Activated B cell treated with CpG ODN at 0.5 μM for 24 hours (primary cell): ENCODE measurements around the gene TEX52. TPM values are rescaled to one million over a fixed set of nuclear protein-coding genes. Genes with fewer than 3 reads are reported as not detected.

Experiments
- ATAC-seq: fragments of 200-7000 bp; cut with Tn5 transposase; one replicate; pipeline ENCODE4 v1.10.0; 2021; ENCODE audit warnings: low read depth, mild to moderate bottlenecking, moderate library complexity
- CTCF ChIA-PET: fragments of 350-600 bp; sonication (Branson Sonifier 250); formaldehyde crosslinking; loops from one replicate; lab custom pipeline; 2021; ENCODE audit warnings: antibody characterized with exemption; lab: Charles Lee
- POLR2A ChIA-PET: fragments of 350-600 bp; sonication (Branson Sonifier 250); formaldehyde crosslinking; loops from one replicate; lab custom pipeline; 2021; ENCODE audit warnings: antibody characterized with exemption; lab: Charles Lee
- DNase-seq: peaks from one replicate; pipeline ENCODE4 v3.0.0; 2022
- H3K27ac Mint-ChIP-seq: one replicate; pipeline ENCODE4 v1.8.0; 2020; ENCODE audit warnings: mixed read lengths
- H3K27me3 Mint-ChIP-seq: one replicate; pipeline ENCODE4 v1.8.0; 2021; ENCODE audit warnings: mixed read lengths
- H3K36me3 Mint-ChIP-seq: one replicate; pipeline ENCODE4 v1.8.0; 2021; ENCODE audit warnings: low read depth, mixed read lengths
- H3K4me1 Mint-ChIP-seq: one replicate; pipeline ENCODE4 v1.8.0; 2021; ENCODE audit warnings: mixed read lengths
- H3K4me3 Mint-ChIP-seq: one replicate; pipeline ENCODE4 v1.8.0; 2020; ENCODE audit warnings: mild to moderate bottlenecking, mixed read lengths
- H3K9me3 Mint-ChIP-seq: one replicate; pipeline ENCODE4 v1.8.0; 2020; ENCODE audit warnings: mixed read lengths
- CTCF ChIP-seq: fragments of 200-600 bp; IDR thresholded peaks from one replicate; pipeline ENCODE4 v1.8.0; 2022; ENCODE audit warnings: antibody characterized with exemption, mild to moderate bottlenecking
- intact Hi-C: fragments of 100-400 bp; cut with micrococcal nuclease; formaldehyde crosslinking; loops from one replicate; pipeline ENCODE4 v1.15.1; 2024
- total RNA-seq: library from RNA; stranded (reverse); gene quantifications from 2 replicates; pipeline ENCODE4 v1.2.3, GENCODE V29; 2022

The TEX52 gene
- total RNA-seq, 1 donor from 2014 or later = not detected

DNA sequence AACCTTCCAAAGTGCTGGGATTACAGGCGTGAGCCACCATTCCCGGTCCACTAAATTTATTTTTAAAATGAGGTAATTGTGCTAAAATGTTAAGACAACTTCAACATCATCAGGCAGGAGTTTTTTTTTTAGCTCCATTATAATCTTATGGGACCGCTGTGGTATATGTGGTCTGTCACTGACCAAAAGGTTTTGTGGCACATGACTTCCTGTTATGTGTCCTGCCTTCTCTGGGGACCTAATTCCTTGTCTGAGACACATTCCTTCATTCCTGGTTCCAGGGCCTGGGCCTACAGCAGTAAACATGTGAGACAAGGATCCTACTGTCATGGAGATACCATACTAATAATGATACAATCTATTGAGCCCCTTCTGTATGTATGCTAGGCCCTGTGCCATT, 4.9 kb downstream of the TEX52 start:
- H3K9me3 Mint-ChIP-seq = no peaks in the 10 kb centered on the region
- no peaks in the 10 kb centered on the region for H3K27me3 Mint-ChIP-seq
- intact Hi-C loops = loop anchor here (2.0 kb wide), 1 partner anchor 189 kb away; no protein-coding TSS in a partner anchor
- no peak overlapping the region for H3K27ac Mint-ChIP-seq
- H3K4me3 Mint-ChIP-seq = no peak overlapping the region
- CTCF ChIA-PET = interaction anchor here (1.2 kb wide), 1 partner anchor 92 kb away, joined by 5 read pairs; no protein-coding TSS in a partner anchor
- ATAC-seq (no peak), DNase-seq (no peak)
- H3K36me3 Mint-ChIP-seq = peaks cover 31% of the 10 kb centered on the region
- POLR2A ChIA-PET = interaction anchor here (0.6 kb wide), 1 partner anchor 17 kb away, joined by 4 read pairs; the partner anchor contains the start of gene NRIP2
- H3K4me1 Mint-ChIP-seq = peaks cover 2% of the 10 kb centered on the region
- no peak for TF ChIP-seq CTCF

- no peak overlapping the region for H3K4me3 Mint-ChIP-seq
- intact Hi-C loops = no loop called here
- TF ChIP-seq CTCF = no peak
- no peaks in the 10 kb centered on the region for H3K27me3 Mint-ChIP-seq
- ATAC-seq (no peak), DNase-seq (no peak)
- CTCF ChIA-PET = interaction anchor here (0.8 to 1.9 kb wide), 4 partner anchors 99 to 197 kb away, joined by 3 to 10 read pairs (median 6); no protein-coding TSS in a partner anchor
- POLR2A ChIA-PET = no interaction called here
- no peaks in the 10 kb centered on the region for H3K4me1 Mint-ChIP-seq
- peaks cover 58% of the 10 kb centered on the region for H3K36me3 Mint-ChIP-seq
- no peaks in the 10 kb centered on the region for H3K9me3 Mint-ChIP-seq
- H3K27ac Mint-ChIP-seq = no peak overlapping the region
Measured at GRCh38 chr12:2845280-2845679, 11.6 kb downstream of the TEX52 start.

- no peak for DNase-seq
- ChIA-PET POLR2A (no interaction called here), CTCF (interaction anchor here (1.8 to 1.9 kb wide), 3 partner anchors 100 to 197 kb away, joined by 5 to 10 read pairs (median 7); no protein-coding TSS in a partner anchor)
- Mint-ChIP-seq H3K27ac (no peak overlapping the region), H3K9me3 (no peaks in the 10 kb centered on the region), H3K4me3 (no peak overlapping the region), H3K4me1 (no peaks in the 10 kb centered on the region), H3K36me3 (peaks cover 60% of the 10 kb centered on the region), H3K27me3 (no peaks in the 10 kb centered on the region)
- intact Hi-C loops = no loop called here
- no peak for ATAC-seq
- TF ChIP-seq CTCF = no peak
Measured at GRCh38 chr12:2844786-2845185, 12.1 kb downstream of the TEX52 start.

GRCh38 chr12:2842948-2843347, 13.9 kb downstream of the TEX52 start:
- no peak for DNase-seq
- no peak overlapping the region for H3K4me3 Mint-ChIP-seq
- ATAC-seq = no peak
- intact Hi-C loops = no loop called here
- no peak for TF ChIP-seq CTCF
- H3K27me3 Mint-ChIP-seq = no peaks in the 10 kb centered on the region
- no peak overlapping the region for H3K27ac Mint-ChIP-seq
- no peaks in the 10 kb centered on the region for H3K4me1 Mint-ChIP-seq
- H3K9me3 Mint-ChIP-seq = no peaks in the 10 kb centered on the region
- POLR2A ChIA-PET = no interaction called here
- CTCF ChIA-PET = no interaction called here
- peaks cover 59% of the 10 kb centered on the region for H3K36me3 Mint-ChIP-seq

- no peak for ATAC-seq
- Mint-ChIP-seq H3K27ac (no peak overlapping the region), H3K4me3 (no peak overlapping the region), H3K36me3 (peaks cover 54% of the 10 kb centered on the region), H3K4me1 (no peaks in the 10 kb centered on the region), H3K9me3 (no peaks in the 10 kb centered on the region), H3K27me3 (no peaks in the 10 kb centered on the region)
- no peak for DNase-seq
- ChIA-PET POLR2A (no interaction called here), CTCF (no interaction called here)
- TF ChIP-seq CTCF = no peak
- intact Hi-C loops = no loop called here
Measured at GRCh38 chr12:2841056-2841650, 15.7 kb downstream of the TEX52 start.
